CD4-positive, alpha-beta T cell (primary cell): ENCODE measurements around the gene KCNMA1. TPM values are rescaled to one million over a fixed set of nuclear protein-coding genes. Genes with fewer than 3 reads are reported as not detected.

ENCODE experiments used
- ATAC-seq: fragments of 200-7000 bp; cut with Tn5 transposase; one replicate; pipeline ENCODE4 v1.10.0; 2022; ENCODE audit warnings: mild to moderate bottlenecking; ENCODE audit not compliant: poor library complexity
- CTCF ChIA-PET: fragments of 350-600 bp; sonication (Branson Sonifier 250); formaldehyde crosslinking; loops from one replicate; lab custom pipeline; 2021; ENCODE audit warnings: antibody characterized with exemption, inconsistent platforms; lab: Charles Lee
- POLR2A ChIA-PET: fragments of 350-600 bp; sonication (Branson Sonifier 250); formaldehyde crosslinking; loops from one replicate; lab custom pipeline; 2021; ENCODE audit warnings: antibody characterized with exemption, inconsistent platforms; lab: Charles Lee
- DNase-seq, 14 experiments: peaks; one replicate each; pipeline ENCODE4 v3.0.0-alpha.2; 2013 to 2020; ENCODE audit warnings: mixed read lengths in 2 of 14
- H3K27ac ChIP-seq, 2 donors: one replicate each; pipeline versions ENCODE4 v1.5.1 to v1.7.0; 2013; ENCODE audit warnings: low read length in 2 of 2, low read depth in 1 of 2, mild to moderate bottlenecking in 1 of 2
- H3K27me3 ChIP-seq, 2 experiments: 1 replicate in 1 of 2; 2 replicates in 1 of 2; pipeline versions ENCODE4 v1.6.1 to v1.7.0; 2013; ENCODE audit warnings: low read length in 2 of 2, control low read depth in 1 of 2, mild to moderate bottlenecking in 1 of 2, moderate library complexity in 1 of 2; ENCODE audit not compliant: insufficient read depth in 2 of 2, control insufficient read depth in 1 of 2
- H3K36me3 ChIP-seq: one replicate; pipeline ENCODE4 v1.6.1; 2013; ENCODE audit warnings: low read length, control low read depth; ENCODE audit not compliant: insufficient read depth
- H3K4me1 ChIP-seq: one replicate; pipeline ENCODE4 v1.6.1; 2013; ENCODE audit warnings: low read length, control low read depth; ENCODE audit not compliant: insufficient read depth
- H3K4me3 ChIP-seq: one replicate; pipeline ENCODE4 v1.5.1; 2013; ENCODE audit warnings: mild to moderate bottlenecking, low read length, moderate library complexity
- H3K9me3 ChIP-seq, 2 experiments: 1 replicate in 1 of 2; 2 replicates in 1 of 2; pipeline versions ENCODE4 v1.6.1 to v1.7.0; 2013; ENCODE audit warnings: low read length in 2 of 2, mild to moderate bottlenecking in 2 of 2, control low read depth in 1 of 2, moderate library complexity in 1 of 2; ENCODE audit not compliant: control insufficient read depth in 1 of 2, insufficient read depth in 1 of 2
- H3K27ac Mint-ChIP-seq: one replicate; pipeline ENCODE4 v1.8.0; 2020; ENCODE audit warnings: mixed read lengths
- H3K27me3 Mint-ChIP-seq: one replicate; pipeline ENCODE4 v1.8.0; 2021; ENCODE audit warnings: mixed read lengths
- H3K36me3 Mint-ChIP-seq: one replicate; pipeline ENCODE4 v1.8.0; 2021; ENCODE audit warnings: low read depth, mixed read lengths
- H3K4me1 Mint-ChIP-seq: one replicate; pipeline ENCODE4 v1.8.0; 2021; ENCODE audit warnings: low read depth, mixed read lengths
- H3K4me3 Mint-ChIP-seq: one replicate; pipeline ENCODE4 v1.8.0; 2020; ENCODE audit warnings: mild to moderate bottlenecking, mixed read lengths
- H3K9me3 Mint-ChIP-seq: one replicate; pipeline ENCODE4 v1.8.0; 2020; ENCODE audit warnings: mixed read lengths
- CTCF ChIP-seq: fragments of 200-600 bp; IDR thresholded peaks from one replicate; pipeline ENCODE4 v1.8.0; 2022; ENCODE audit warnings: antibody characterized with exemption, mild to moderate bottlenecking
- intact Hi-C, 2 experiments: fragments of 100-400 bp; cut with DNase I in 1 of 2; cut with micrococcal nuclease in 1 of 2; formaldehyde crosslinking; loops; one replicate each; pipeline versions ENCODE4 v1.15.1 to v1.9.0; 2023 to 2025; cut with DNase I, micrococcal nuclease
- total RNA-seq, 174 experiments: library from RNA in 2 of 174; stranded (reverse) in 2 of 174; gene quantifications; one replicate each; pipeline ENCODE4 v1.2.3 and lab custom pipeline; 2021 to 2026

Gene KCNMA1
- total RNA-seq, 2 experiments from 2014 or later: not detected

GRCh38 chr10:76998451-76998850 is 639.2 kb downstream of the KCNMA1 start:
- Mint-ChIP-seq H3K4me1 (no peaks in the 10 kb centered on the region), H3K36me3 (no peaks in the 10 kb centered on the region), H3K9me3 (no peaks in the 10 kb centered on the region), H3K27me3 (no peaks in the 10 kb centered on the region), H3K27ac (no peak overlapping the region), H3K4me3 (no peak overlapping the region)
- Histone ChIP-seq H3K27me3 (no peaks in the 10 kb centered on the region), H3K4me1 (no peaks in the 10 kb centered on the region), H3K36me3 (no peaks in the 10 kb centered on the region), H3K9me3 (no peaks in the 10 kb centered on the region), H3K4me3 (no peak overlapping the region), H3K27ac (no peak overlapping the region)
- CTCF ChIA-PET: no interaction called here
- intact Hi-C loops: no loop called here
- ATAC-seq (no peak), DNase-seq (no peak)
- POLR2A ChIA-PET: no interaction called here
- no peak for TF ChIP-seq CTCF

GRCh38 chr10:76997631-76998030 is 640.0 kb downstream of the KCNMA1 start:
- no peak for DNase-seq
- Histone ChIP-seq H3K27me3 (no peaks in the 10 kb centered on the region), H3K36me3 (no peaks in the 10 kb centered on the region), H3K27ac (no peak overlapping the region), H3K9me3 (no peaks in the 10 kb centered on the region), H3K4me3 (no peak overlapping the region), H3K4me1 (no peaks in the 10 kb centered on the region)
- POLR2A ChIA-PET: no interaction called here
- Mint-ChIP-seq H3K9me3 (no peaks in the 10 kb centered on the region), H3K27ac (no peak overlapping the region), H3K36me3 (no peaks in the 10 kb centered on the region), H3K27me3 (no peaks in the 10 kb centered on the region), H3K4me1 (no peaks in the 10 kb centered on the region), H3K4me3 (no peak overlapping the region)
- no peak for ATAC-seq
- no peak for TF ChIP-seq CTCF
- CTCF ChIA-PET: no interaction called here
- intact Hi-C loops: no loop called here

GRCh38 chr10:76995023-76995422 is 642.6 kb downstream of the KCNMA1 start:
- H3K4me3 Mint-ChIP-seq: no peak overlapping the region
- CTCF ChIA-PET: no interaction called here
- POLR2A ChIA-PET: no interaction called here
- Histone ChIP-seq H3K27me3 (no peaks in the 10 kb centered on the region), H3K36me3 (no peaks in the 10 kb centered on the region), H3K4me3 (no peak overlapping the region), H3K27ac (no peak overlapping the region), H3K4me1 (no peaks in the 10 kb centered on the region), H3K9me3 (no peaks in the 10 kb centered on the region)
- no peak for DNase-seq
- no peak overlapping the region for H3K27ac Mint-ChIP-seq
- no peak for ATAC-seq
- intact Hi-C loops: no loop called here
- no peak for TF ChIP-seq CTCF
- H3K4me1 Mint-ChIP-seq: no peaks in the 10 kb centered on the region
- H3K27me3 Mint-ChIP-seq: no peaks in the 10 kb centered on the region
- H3K36me3 Mint-ChIP-seq: no peaks in the 10 kb centered on the region
- H3K9me3 Mint-ChIP-seq: no peaks in the 10 kb centered on the region
